ENCODE results near the gene PVR. TPM values are rescaled to one million over a fixed set of nuclear protein-coding genes. Genes with fewer than 3 reads are reported as not detected.
"Not testable (repeated sequence)": the region's sequence is repeated elsewhere in the genome, so short reads cannot be mapped to it uniquely, and the experiment has no call there.

Gene PVR
- total RNA-seq, 1 experiment from 2014 or later: 15.0 TPM

DNA sequence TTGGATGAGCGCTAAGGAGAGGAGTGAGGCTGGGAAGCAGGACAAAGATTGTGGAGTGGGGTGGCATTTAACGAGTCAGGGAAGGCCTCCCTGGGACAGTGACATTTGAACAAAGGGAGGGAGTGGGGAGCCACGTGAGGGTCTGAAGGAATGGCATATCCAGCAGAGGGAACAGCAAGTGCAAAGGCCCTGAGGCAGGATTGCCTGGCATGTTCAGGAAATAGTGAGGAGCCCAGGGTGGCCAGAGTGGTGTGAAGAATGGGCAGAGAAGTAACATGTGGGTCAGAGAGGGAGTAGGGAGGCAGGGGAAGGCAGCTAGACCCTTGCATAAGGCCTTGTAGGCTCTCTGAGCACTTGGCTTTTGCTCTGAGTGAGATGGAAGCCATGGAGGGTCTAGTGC, 14.9 kb upstream of the PVR start:
- Mint-ChIP-seq H3K36me3 (no peaks in the 10 kb centered on the region), H3K4me1 (peaks cover 15% of the 10 kb centered on the region), H3K27ac (no peak overlapping the region), H3K4me3 (no peak overlapping the region), H3K27me3 (ENCODE audit: low read depth) (peaks cover 6% of the 10 kb centered on the region), H3K9me3 (0 out of 2 replicates have a peak, but pooled peaks cover 5% of the 10 kb centered on the region)
- no peak for DNase-seq (ENCODE audit: low spot score)
- CTCF ChIA-PET: no interaction called here
- ATAC-seq: no peak
- TF ChIP-seq, protein P1, sequence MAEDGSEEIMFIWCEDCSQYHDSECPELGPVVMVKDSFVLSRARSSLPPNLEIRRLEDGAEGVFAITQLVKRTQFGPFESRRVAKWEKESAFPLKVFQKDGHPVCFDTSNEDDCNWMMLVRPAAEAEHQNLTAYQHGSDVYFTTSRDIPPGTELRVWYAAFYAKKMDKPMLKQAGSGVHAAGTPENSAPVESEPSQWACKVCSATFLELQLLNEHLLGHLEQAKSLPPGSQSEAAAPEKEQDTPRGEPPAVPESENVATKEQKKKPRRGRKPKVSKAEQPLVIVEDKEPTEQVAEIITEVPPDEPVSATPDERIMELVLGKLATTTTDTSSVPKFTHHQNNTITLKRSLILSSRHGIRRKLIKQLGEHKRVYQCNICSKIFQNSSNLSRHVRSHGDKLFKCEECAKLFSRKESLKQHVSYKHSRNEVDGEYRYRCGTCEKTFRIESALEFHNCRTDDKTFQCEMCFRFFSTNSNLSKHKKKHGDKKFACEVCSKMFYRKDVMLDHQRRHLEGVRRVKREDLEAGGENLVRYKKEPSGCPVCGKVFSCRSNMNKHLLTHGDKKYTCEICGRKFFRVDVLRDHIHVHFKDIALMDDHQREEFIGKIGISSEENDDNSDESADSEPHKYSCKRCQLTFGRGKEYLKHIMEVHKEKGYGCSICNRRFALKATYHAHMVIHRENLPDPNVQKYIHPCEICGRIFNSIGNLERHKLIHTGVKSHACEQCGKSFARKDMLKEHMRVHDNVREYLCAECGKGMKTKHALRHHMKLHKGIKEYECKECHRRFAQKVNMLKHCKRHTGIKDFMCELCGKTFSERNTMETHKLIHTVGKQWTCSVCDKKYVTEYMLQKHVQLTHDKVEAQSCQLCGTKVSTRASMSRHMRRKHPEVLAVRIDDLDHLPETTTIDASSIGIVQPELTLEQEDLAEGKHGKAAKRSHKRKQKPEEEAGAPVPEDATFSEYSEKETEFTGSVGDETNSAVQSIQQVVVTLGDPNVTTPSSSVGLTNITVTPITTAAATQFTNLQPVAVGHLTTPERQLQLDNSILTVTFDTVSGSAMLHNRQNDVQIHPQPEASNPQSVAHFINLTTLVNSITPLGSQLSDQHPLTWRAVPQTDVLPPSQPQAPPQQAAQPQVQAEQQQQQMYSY (CRISPR knock-in tag; IDR thresholded peaks at IDR 0.05): no peak
- TF ChIP-seq, protein P2, sequence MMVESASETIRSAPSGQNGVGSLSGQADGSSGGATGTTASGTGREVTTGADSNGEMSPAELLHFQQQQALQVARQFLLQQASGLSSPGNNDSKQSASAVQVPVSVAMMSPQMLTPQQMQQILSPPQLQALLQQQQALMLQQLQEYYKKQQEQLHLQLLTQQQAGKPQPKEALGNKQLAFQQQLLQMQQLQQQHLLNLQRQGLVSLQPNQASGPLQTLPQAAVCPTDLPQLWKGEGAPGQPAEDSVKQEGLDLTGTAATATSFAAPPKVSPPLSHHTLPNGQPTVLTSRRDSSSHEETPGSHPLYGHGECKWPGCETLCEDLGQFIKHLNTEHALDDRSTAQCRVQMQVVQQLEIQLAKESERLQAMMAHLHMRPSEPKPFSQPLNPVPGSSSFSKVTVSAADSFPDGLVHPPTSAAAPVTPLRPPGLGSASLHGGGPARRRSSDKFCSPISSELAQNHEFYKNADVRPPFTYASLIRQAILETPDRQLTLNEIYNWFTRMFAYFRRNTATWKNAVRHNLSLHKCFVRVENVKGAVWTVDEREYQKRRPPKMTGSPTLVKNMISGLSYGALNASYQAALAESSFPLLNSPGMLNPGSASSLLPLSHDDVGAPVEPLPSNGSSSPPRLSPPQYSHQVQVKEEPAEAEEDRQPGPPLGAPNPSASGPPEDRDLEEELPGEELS (CRISPR knock-in tag; IDR thresholded peaks at IDR 0.05): no peak
- TF ChIP-seq ZNF263 (CRISPR knock-in tag; IDR thresholded peaks at IDR 0.05; ENCODE audit: low read depth): no peak
- TF ChIP-seq, protein P3, sequence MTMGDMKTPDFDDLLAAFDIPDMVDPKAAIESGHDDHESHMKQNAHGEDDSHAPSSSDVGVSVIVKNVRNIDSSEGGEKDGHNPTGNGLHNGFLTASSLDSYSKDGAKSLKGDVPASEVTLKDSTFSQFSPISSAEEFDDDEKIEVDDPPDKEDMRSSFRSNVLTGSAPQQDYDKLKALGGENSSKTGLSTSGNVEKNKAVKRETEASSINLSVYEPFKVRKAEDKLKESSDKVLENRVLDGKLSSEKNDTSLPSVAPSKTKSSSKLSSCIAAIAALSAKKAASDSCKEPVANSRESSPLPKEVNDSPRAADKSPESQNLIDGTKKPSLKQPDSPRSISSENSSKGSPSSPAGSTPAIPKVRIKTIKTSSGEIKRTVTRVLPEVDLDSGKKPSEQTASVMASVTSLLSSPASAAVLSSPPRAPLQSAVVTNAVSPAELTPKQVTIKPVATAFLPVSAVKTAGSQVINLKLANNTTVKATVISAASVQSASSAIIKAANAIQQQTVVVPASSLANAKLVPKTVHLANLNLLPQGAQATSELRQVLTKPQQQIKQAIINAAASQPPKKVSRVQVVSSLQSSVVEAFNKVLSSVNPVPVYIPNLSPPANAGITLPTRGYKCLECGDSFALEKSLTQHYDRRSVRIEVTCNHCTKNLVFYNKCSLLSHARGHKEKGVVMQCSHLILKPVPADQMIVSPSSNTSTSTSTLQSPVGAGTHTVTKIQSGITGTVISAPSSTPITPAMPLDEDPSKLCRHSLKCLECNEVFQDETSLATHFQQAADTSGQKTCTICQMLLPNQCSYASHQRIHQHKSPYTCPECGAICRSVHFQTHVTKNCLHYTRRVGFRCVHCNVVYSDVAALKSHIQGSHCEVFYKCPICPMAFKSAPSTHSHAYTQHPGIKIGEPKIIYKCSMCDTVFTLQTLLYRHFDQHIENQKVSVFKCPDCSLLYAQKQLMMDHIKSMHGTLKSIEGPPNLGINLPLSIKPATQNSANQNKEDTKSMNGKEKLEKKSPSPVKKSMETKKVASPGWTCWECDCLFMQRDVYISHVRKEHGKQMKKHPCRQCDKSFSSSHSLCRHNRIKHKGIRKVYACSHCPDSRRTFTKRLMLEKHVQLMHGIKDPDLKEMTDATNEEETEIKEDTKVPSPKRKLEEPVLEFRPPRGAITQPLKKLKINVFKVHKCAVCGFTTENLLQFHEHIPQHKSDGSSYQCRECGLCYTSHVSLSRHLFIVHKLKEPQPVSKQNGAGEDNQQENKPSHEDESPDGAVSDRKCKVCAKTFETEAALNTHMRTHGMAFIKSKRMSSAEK (CRISPR knock-in tag; IDR thresholded peaks at IDR 0.05; ENCODE audit: borderline replicate concordance): no peak
- POLR2A ChIA-PET: no interaction called here

DNA sequence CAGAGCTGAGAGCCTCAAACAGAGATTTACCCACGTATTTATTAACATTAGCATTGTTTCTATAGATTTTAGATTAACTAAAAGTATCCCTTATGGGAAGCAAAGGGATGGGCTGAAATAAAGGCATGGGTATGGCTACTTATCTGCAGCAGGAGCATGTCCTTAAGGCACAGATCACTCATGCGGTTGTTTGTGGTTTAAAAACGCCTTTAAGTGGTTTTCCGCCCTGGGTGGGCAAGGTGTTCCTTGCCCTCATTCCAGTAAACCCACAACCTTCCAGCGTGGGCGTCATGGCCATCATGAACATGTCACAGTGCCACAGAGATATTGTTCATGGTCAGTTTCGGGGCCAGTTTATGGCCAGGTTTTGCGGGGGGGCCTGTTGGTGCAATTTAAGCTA, 12.1 kb upstream of the PVR start:
- H3K4me1 Mint-ChIP-seq: peaks cover 20% of the 10 kb centered on the region
- ATAC-seq; H3K36me3 Mint-ChIP-seq; H3K4me3 Mint-ChIP-seq; DNase-seq (ENCODE audit: low spot score); H3K27ac Mint-ChIP-seq: not testable (repeated sequence)
- peaks cover 12% of the 10 kb centered on the region for H3K9me3 Mint-ChIP-seq
- ChIA-PET CTCF (interaction anchor here (0.9 to 1.5 kb wide), 3 partner anchors 15 to 49 kb away, joined by 3 to 5 read pairs (median 3); no protein-coding TSS in a partner anchor), POLR2A (interaction anchor here (0.6 kb wide), 1 partner anchor 268 kb away, joined by 3 read pairs; no protein-coding TSS in a partner anchor)
- peaks cover 12% of the 10 kb centered on the region; the same call in 1 of the 2 replicates for H3K27me3 Mint-ChIP-seq (ENCODE audit: low read depth)

DNA sequence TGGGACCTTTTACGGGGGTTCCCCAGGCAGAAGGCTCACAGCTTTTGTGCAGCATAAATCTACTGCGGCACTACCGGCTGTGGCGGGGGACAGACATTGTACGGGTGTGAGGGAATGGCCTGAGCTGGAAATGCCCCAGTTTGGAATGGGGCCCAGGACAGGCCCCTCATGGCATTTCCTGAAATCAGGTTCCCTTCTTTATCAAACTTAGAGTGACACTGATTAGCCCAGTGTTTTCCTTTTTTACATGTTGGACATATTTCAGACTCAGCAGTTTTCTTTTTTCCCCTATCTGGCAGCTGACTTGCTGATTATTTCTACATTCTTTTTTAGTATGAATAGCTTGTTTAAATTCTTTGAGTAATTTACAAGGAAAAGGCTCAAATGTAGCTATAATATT, 9.7 kb upstream of the PVR start:
- DNase-seq (ENCODE audit: low spot score); ATAC-seq; H3K36me3 Mint-ChIP-seq; H3K27me3 Mint-ChIP-seq (ENCODE audit: low read depth); H3K4me3 Mint-ChIP-seq; H3K27ac Mint-ChIP-seq; POLR2A ChIA-PET: not testable (repeated sequence)
- CTCF ChIA-PET: interaction anchor here (0.9 to 2.3 kb wide), 4 partner anchors 23 to 137 kb away, joined by 3 to 7 read pairs (median 4); no protein-coding TSS in a partner anchor
- Mint-ChIP-seq H3K4me1 (peaks cover 20% of the 10 kb centered on the region), H3K9me3 (peaks cover 12% of the 10 kb centered on the region)

DNA sequence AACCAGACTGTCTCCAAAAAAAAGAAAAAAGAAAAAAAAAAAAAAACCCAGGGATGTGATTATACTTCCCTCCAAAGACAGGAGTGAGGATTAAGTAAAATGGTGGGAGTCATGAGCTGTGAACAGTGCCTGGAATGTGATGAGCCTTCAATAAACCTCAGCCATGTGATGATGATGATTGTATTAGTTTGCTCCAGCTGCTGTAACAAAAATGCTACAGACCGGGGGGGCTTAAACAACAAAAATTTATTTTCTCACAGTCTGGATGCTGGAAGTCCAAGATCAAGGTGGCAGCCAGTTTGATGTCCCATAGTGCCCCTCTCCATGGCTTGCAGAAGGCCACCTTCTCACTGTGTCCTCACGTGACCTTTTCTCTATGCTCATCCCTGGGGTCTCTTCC, 8.9 kb upstream of the PVR start:
- peaks cover 9% of the 10 kb centered on the region; the same call in 1 of the 2 replicates for H3K36me3 Mint-ChIP-seq
- DNase-seq (ENCODE audit: low spot score): no peak
- CTCF ChIA-PET: interaction anchor here (0.7 to 2.4 kb wide), 10 partner anchors 22 to 143 kb away, joined by 3 to 15 read pairs (median 5); no protein-coding TSS in a partner anchor
- H3K27me3 Mint-ChIP-seq (ENCODE audit: low read depth): peaks cover 8% of the 10 kb centered on the region; the same call in 1 of the 2 replicates
- no peak for ATAC-seq
- POLR2A ChIA-PET: no interaction called here
- no peak overlapping the region for H3K4me3 Mint-ChIP-seq
- peaks cover 12% of the 10 kb centered on the region for H3K9me3 Mint-ChIP-seq
- TF ChIP-seq ELF4 (CRISPR knock-in tag; IDR thresholded peaks at IDR 0.05; ENCODE audit: low read depth): no peak
- H3K4me1 Mint-ChIP-seq: peaks cover 20% of the 10 kb centered on the region
- no peak overlapping the region for H3K27ac Mint-ChIP-seq
